ENCODE measurements around the gene TRAF3.

GRCh38 chr14:102951034-102951433 lies 173.8 kb downstream of the TRAF3 start:
- no peak for TF ChIP-seq CTCF (IDR thresholded peaks at IDR 0.05)
- no peak for TF ChIP-seq TCF7L2 (IDR thresholded peaks at IDR 0.05; ENCODE audit: low read depth, low read length)

All from Panc1 (cell line).